A204.1 (cell line): Measurements from ENCODE around the gene SLC25A27.

Experiments
- FAIRE-seq: peaks from 2 replicates; lab custom pipeline; 2012; peaks lifted over from hg19 to GRCh38; lab: Jason Lieb, UNC

Gene SLC25A27

DNA sequence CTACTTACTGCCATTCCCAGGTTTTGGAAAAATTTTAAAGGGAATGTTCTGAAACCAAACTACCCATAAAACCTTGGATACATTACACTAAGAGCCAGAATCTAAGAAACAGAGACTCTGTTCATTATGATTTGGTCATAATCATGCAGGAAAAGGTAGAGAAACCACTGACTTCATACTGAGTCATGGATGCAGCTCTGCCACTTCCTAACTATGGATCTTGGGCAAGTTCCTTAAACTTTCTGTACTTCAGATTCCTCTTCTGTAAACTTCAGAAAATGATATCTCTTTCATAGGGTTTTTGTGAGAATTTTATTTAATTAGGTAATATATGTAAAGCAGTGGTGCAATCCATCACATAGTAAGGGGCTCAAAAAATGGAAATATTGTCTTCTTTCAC, 62.4 kb downstream of the SLC25A27 start:
- no peak for FAIRE-seq

- FAIRE-seq = no peak
Measured at GRCh38 chr6:46719099-46719498, 66.3 kb downstream of the SLC25A27 start.

DNA sequence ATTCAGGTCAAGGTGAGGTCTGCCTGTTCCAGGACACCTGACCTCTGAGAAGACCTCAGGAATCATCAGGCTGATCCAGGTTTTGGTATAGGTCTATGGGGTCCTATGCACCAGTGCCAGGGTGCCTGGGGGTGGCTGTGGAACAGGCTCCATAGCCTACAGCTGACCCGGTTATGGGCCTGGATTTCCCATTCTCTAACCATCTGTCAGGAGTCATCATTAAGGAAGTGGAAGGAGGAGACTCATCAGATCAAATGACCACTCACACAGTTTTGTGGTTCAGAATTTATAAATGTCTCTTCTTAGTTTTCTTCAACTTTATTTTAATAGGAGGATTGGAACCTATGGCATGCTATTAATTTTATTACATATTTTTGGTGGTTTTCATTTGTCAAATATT, 67.6 kb downstream of the SLC25A27 start:
- no peak for FAIRE-seq
